GM12892 (cell line): ENCODE data around the gene GNAT3.

Source experiments
- POLR2A ChIP-seq: IDR thresholded peaks from 2 replicates; pipeline ENCODE4 v1.6.1; 2011; ENCODE audit warnings: low read depth, low read length, control low read depth
- POLR2AphosphoS5 ChIP-seq: IDR thresholded peaks from 2 replicates; pipeline ENCODE4 v1.6.1; 2011; ENCODE audit warnings: low read depth, low read length, control low read depth

GRCh38 chr7:80466636-80467035, 45.2 kb downstream of the GNAT3 start:
- TF ChIP-seq POLR2A (no peak), POLR2AphosphoS5 (no peak)
